ENCODE data around the gene KIF5C. TPM values are rescaled to one million over a fixed set of nuclear protein-coding genes. Genes with fewer than 3 reads are reported as not detected.
A peak's percentile ranks its signal among the peaks of the same experiment; 100 is the strongest.

The KIF5C gene
- total RNA-seq, 1 experiment from 2014 or later: 0.21 TPM

DNA sequence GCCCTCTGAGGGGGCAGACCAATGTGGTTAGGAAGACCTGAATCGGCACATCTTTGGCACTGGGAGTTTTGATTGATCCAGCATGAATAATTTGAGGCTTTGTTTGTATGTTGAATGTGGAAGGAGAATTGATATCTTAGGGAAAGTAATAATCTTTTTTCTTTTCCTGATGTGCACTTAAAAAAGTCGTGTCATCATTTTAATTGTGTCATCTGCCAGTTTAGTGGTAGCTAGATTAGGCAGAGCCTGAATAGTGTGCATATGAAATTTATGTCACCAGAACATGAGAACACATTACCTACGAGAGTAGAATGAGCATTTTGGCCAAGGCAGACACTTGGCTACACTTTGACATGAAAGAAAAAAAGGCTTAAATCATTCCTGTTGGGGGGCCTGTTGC, 79.5 kb downstream of the KIF5C start:
- ChIA-PET POLR2A (no interaction called here), CTCF (no interaction called here)
- no peaks in the 10 kb centered on the region for H3K9me3 Mint-ChIP-seq (ENCODE audit: unreplicated experiment)
- TF ChIP-seq, protein P1, sequence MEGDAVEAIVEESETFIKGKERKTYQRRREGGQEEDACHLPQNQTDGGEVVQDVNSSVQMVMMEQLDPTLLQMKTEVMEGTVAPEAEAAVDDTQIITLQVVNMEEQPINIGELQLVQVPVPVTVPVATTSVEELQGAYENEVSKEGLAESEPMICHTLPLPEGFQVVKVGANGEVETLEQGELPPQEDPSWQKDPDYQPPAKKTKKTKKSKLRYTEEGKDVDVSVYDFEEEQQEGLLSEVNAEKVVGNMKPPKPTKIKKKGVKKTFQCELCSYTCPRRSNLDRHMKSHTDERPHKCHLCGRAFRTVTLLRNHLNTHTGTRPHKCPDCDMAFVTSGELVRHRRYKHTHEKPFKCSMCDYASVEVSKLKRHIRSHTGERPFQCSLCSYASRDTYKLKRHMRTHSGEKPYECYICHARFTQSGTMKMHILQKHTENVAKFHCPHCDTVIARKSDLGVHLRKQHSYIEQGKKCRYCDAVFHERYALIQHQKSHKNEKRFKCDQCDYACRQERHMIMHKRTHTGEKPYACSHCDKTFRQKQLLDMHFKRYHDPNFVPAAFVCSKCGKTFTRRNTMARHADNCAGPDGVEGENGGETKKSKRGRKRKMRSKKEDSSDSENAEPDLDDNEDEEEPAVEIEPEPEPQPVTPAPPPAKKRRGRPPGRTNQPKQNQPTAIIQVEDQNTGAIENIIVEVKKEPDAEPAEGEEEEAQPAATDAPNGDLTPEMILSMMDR (IDR thresholded peaks at IDR 0.05; ENCODE audit: unreplicated experiment): no peak
- H3K36me3 Mint-ChIP-seq (ENCODE audit: insufficient read depth, unreplicated experiment): no peaks in the 10 kb centered on the region
- no peak overlapping the region for H3K4me3 Mint-ChIP-seq (ENCODE audit: unreplicated experiment)
- intact Hi-C loops (cut with micrococcal nuclease): no loop called here
- peaks cover 8% of the 10 kb centered on the region for H3K4me1 Mint-ChIP-seq (ENCODE audit: insufficient read depth, unreplicated experiment)
- H3K27ac Mint-ChIP-seq (ENCODE audit: low read depth, unreplicated experiment): no peak overlapping the region
- no peak for DNase-seq (ENCODE audit: unreplicated experiment)
- no TSS peak for BruUV-seq (replicated peaks)
- H3K27me3 Mint-ChIP-seq (ENCODE audit: insufficient read depth, unreplicated experiment): peaks cover 65% of the 10 kb centered on the region

DNA sequence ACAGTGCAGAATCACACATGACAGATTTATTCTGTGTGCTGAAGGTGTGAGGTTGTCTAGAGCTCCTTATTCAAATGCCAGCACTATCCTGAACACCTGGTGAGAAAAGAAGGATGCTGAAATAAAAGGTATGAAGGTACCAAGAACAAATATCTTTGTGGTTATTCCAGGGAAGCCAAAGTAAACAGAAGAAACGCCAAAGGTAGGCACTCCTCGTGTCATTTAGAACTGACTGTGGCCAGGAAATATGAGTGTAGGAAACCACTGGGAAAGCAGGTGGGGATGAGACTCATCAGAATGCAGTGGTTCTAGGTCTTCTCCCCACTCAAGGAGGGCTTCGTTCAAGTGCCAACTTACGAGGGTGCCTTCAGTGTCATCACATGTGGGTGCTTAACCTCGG, 80.8 kb downstream of the KIF5C start:
- intact Hi-C loops (cut with micrococcal nuclease): no loop called here
- Mint-ChIP-seq H3K9me3 (ENCODE audit: unreplicated experiment) (no peaks in the 10 kb centered on the region), H3K27me3 (ENCODE audit: insufficient read depth, unreplicated experiment) (peaks cover 71% of the 10 kb centered on the region), H3K27ac (ENCODE audit: low read depth, unreplicated experiment) (no peak overlapping the region), H3K4me3 (ENCODE audit: unreplicated experiment) (no peak overlapping the region), H3K4me1 (ENCODE audit: insufficient read depth, unreplicated experiment) (peaks cover 8% of the 10 kb centered on the region), H3K36me3 (ENCODE audit: insufficient read depth, unreplicated experiment) (no peaks in the 10 kb centered on the region)
- POLR2A ChIA-PET: interaction anchor here (0.6 to 1.4 kb wide), 2 partner anchors 9 to 94 kb away, joined by 3 read pairs; no protein-coding TSS in a partner anchor
- BruUV-seq (replicated peaks): no TSS peak
- CTCF ChIA-PET: interaction anchor here (0.9 to 1.0 kb wide), 2 partner anchors 62 to 213 kb away, joined by 3 to 5 read pairs; no protein-coding TSS in a partner anchor
- peak; percentile 53 for DNase-seq (ENCODE audit: unreplicated experiment)
- TF ChIP-seq, protein P1 (IDR thresholded peaks at IDR 0.05; ENCODE audit: unreplicated experiment): no peak

DNA sequence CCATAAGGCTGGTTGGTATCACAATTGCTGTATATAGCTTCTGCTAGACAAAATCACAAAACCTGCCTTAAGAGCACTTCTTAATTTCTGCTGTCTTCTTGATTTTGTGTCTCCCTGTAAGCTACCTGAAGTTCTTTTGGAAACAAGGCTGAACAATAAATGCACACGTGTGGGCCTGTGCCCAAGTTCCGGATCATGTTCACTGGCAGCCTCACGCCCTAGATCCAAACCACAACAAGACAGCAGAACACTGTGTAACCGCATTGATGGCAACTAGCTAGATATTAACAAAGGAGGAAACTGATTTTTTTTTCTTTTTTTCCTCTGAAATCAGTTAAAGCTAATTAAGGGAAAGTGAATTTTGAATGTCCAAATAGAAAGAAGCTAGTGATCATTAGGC, 82.0 kb downstream of the KIF5C start:
- Mint-ChIP-seq H3K27ac (ENCODE audit: low read depth, unreplicated experiment) (no peak overlapping the region), H3K4me3 (ENCODE audit: unreplicated experiment) (no peak overlapping the region), H3K4me1 (ENCODE audit: insufficient read depth, unreplicated experiment) (peaks cover 8% of the 10 kb centered on the region), H3K27me3 (ENCODE audit: insufficient read depth, unreplicated experiment) (peaks cover 71% of the 10 kb centered on the region), H3K9me3 (ENCODE audit: unreplicated experiment) (no peaks in the 10 kb centered on the region), H3K36me3 (ENCODE audit: insufficient read depth, unreplicated experiment) (no peaks in the 10 kb centered on the region)
- ChIA-PET POLR2A (interaction anchor here (0.5 to 1.4 kb wide), 2 partner anchors 8 to 26 kb away, joined by 3 read pairs; no protein-coding TSS in a partner anchor), CTCF (interaction anchor here (0.6 to 0.7 kb wide), 3 partner anchors 27 to 74 kb away, joined by 3 to 5 read pairs (median 4); no protein-coding TSS in a partner anchor)
- no TSS peak for BruUV-seq (replicated peaks)
- TF ChIP-seq, protein P1 (IDR thresholded peaks at IDR 0.05; ENCODE audit: unreplicated experiment): no peak
- peak; percentile 38 for DNase-seq (ENCODE audit: unreplicated experiment)
- intact Hi-C loops (cut with micrococcal nuclease): no loop called here

DNA sequence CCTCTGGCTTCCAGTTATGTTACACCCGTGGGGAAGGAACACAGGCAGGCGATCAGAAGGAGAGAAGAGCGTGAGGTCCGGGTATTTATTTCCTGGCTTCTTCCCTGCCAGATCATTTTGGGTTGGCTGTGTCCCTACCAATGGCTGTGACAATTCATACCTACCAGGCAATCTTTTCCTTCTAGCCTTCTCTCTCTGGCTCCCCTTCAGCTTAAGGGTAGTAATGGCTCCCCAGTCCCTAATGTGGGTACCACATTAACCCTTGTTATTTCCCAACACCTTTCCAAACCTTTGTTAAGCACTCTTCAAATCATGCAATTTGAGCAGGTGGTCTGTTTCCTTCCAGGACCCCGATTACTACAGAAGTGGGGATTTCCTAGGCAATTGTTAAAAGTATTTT, 84.7 kb downstream of the KIF5C start:
- Mint-ChIP-seq H3K27ac (ENCODE audit: low read depth, unreplicated experiment) (no peak overlapping the region), H3K36me3 (ENCODE audit: insufficient read depth, unreplicated experiment) (no peaks in the 10 kb centered on the region), H3K4me3 (ENCODE audit: unreplicated experiment) (no peak overlapping the region), H3K27me3 (ENCODE audit: insufficient read depth, unreplicated experiment) (peaks cover 76% of the 10 kb centered on the region), H3K4me1 (ENCODE audit: insufficient read depth, unreplicated experiment) (peaks cover 8% of the 10 kb centered on the region), H3K9me3 (ENCODE audit: unreplicated experiment) (no peaks in the 10 kb centered on the region)
- intact Hi-C loops (cut with micrococcal nuclease): no loop called here
- DNase-seq (ENCODE audit: unreplicated experiment): no peak
- ChIA-PET CTCF (no interaction called here), POLR2A (interaction anchor here (0.5 kb wide), 1 partner anchor 438 kb away, joined by 3 read pairs; no protein-coding TSS in a partner anchor)
- TF ChIP-seq, protein P1 (IDR thresholded peaks at IDR 0.05; ENCODE audit: unreplicated experiment): no peak
- BruUV-seq (replicated peaks): no TSS peak

All from MCF 10A (cell line).